GM12878 (cell line): ENCODE measurements around the gene FUCA2. TPM values are rescaled to one million over a fixed set of nuclear protein-coding genes. Genes with fewer than 3 reads are reported as not detected.

Experiments used
- ATAC-seq: fragments of 200-7000 bp; cut with Tn5 transposase; 3 replicates; pipeline ENCODE4 v1.9.1; 2020; ENCODE audit warnings: mild to moderate bottlenecking, moderate library complexity
- BruUV-seq: library from RNA; stranded (reverse); fragments of 400-500 nt; replicated peaks from 2 replicates; lab custom pipeline; 2021; lab: Mats Ljungman, UMichigan
- CTCF ChIA-PET: fragments of 300-600 bp; sonication (Branson Sonifier 250); formaldehyde crosslinking; extraction: SDS; loops from one replicate; lab custom pipeline; 2021; ENCODE audit warnings: inconsistent platforms; lab: Yijun Ruan, JAX
- POLR2A ChIA-PET: fragments of 350-600 bp; formaldehyde crosslinking; extraction: SDS; loops from one replicate; lab custom pipeline; 2021; ENCODE audit warnings: inconsistent platforms; lab: Charles Lee
- RAD21 ChIA-PET: fragments of 300-600 bp; sonication (Branson Sonifier 250); formaldehyde crosslinking; loops from one replicate; lab custom pipeline; 2023; ENCODE audit warnings: antibody characterized with exemption; ENCODE audit not compliant: unreplicated experiment; lab: Charles Lee
- SMC1A ChIA-PET: fragments of 300-600 bp; sonication (Branson Sonifier 250); formaldehyde crosslinking; loops from one replicate; lab custom pipeline; 2023; ENCODE audit not compliant: unreplicated experiment, uncharacterized antibody; lab: Charles Lee
- DNase-seq: peaks from one replicate; pipeline ENCODE4 v3.0.0-alpha.2; 2011; ENCODE audit warnings: low read depth, low spot score
- FAIRE-seq: peaks from 3 replicates; lab custom pipeline; 2011; peaks lifted over from hg19 to GRCh38; lab: Jason Lieb, UNC
- H2AFZ ChIP-seq: 2 replicates; pipeline ENCODE4 v1.6.0; 2011; ENCODE audit warnings: low read depth, low read length, control low read depth; ENCODE audit not compliant: control insufficient read depth
- H3K27ac ChIP-seq: 2 replicates; pipeline ENCODE4 v1.5.1; 2011; ENCODE audit warnings: control low read depth; ENCODE audit not compliant: control insufficient read depth, insufficient read depth
- H3K27me3 ChIP-seq, 2 experiments: replicated peaks in 1 of 2; 2 replicates each; pipeline versions ENCODE4 v1.6.0 to v1.6.1; 2011; ENCODE audit warnings: low read length in 1 of 2; ENCODE audit not compliant: control insufficient read depth in 2 of 2, insufficient read depth in 2 of 2
- H3K36me3 ChIP-seq, 2 experiments: 2 replicates each; pipeline ENCODE4 v1.5.1; 2011; ENCODE audit warnings: low read length in 1 of 2; ENCODE audit not compliant: control insufficient read depth in 2 of 2, insufficient read depth in 2 of 2
- H3K4me1 ChIP-seq: 2 replicates; pipeline ENCODE4 v1.6.1; 2011; ENCODE audit warnings: mild to moderate bottlenecking, low read length, moderate library complexity, mixed read lengths; ENCODE audit not compliant: control insufficient read depth, insufficient read depth
- H3K4me2 ChIP-seq: 2 replicates; pipeline ENCODE4 v1.6.0; 2011; ENCODE audit warnings: control low read depth; ENCODE audit not compliant: control insufficient read depth, insufficient read depth
- H3K4me3 ChIP-seq: fragments of 200-600 bp; sonication (generic); 2 replicates; pipeline ENCODE4 v1.5.1; 2016
- H3K79me2 ChIP-seq: 2 replicates; pipeline ENCODE4 v1.6.0; 2011; ENCODE audit warnings: low read length; ENCODE audit not compliant: control insufficient read depth, insufficient read depth
- H3K9ac ChIP-seq: 2 replicates; pipeline ENCODE4 v1.8.0; 2011; ENCODE audit warnings: low read length, control low read depth, mixed read lengths; ENCODE audit not compliant: control insufficient read depth, insufficient read depth
- H3K9me3 ChIP-seq: replicated peaks from 3 replicates; pipeline ENCODE4 v1.5.1; 2011; ENCODE audit warnings: mild to moderate bottlenecking, low read length; ENCODE audit not compliant: control insufficient read depth, insufficient read depth
- H4K20me1 ChIP-seq: 2 replicates; pipeline ENCODE4 v1.6.0; 2011; ENCODE audit not compliant: control insufficient read depth, insufficient read depth
- EP300 ChIP-seq, 2 experiments: fragments of 150-350 bp in 1 of 2; IDR thresholded peaks; 2 replicates each; pipeline ENCODE4 v1.6.1; 2011 to 2012; ENCODE audit warnings: low read depth in 2 of 2, low read length in 2 of 2, borderline replicate concordance in 1 of 2, improper control_type of control experiment in 1 of 2, inconsistent platforms in 1 of 2; ENCODE audit not compliant: control insufficient read depth in 1 of 2
- SP1 ChIP-seq: IDR thresholded peaks from one replicate; pipeline ENCODE4 v1.6.1; 2011; ENCODE audit warnings: low read depth, low read length
- ZBTB11 ChIP-seq: fragments of 450-650 bp; formaldehyde crosslinking; IDR thresholded peaks from 2 replicates; pipeline ENCODE4 v1.5.0; 2022; ENCODE audit warnings: mild to moderate bottlenecking, missing genetic modification characterization
- WGBS: methylation state at CpG from one replicate; pipeline ENCODE4 v1.1.6; 2016; ENCODE audit warnings: low lambda C conversion rate; ENCODE audit not compliant: insufficient replicate concordance, insufficient coverage; ENCODE audit errors: missing lambda C conversion rate; 5-methylcytosine and 5-hydroxymethylcytosine counted together
- in situ Hi-C: fragments of 300-500 bp; cut with MboI; formaldehyde crosslinking; loops from 9 replicates; pipeline ENCODE4 v1.14.3; 2018; ENCODE audit warnings: mixed read lengths
- intact Hi-C: fragments of 100-400 bp; cut with micrococcal nuclease; formaldehyde crosslinking; loops from one replicate; pipeline ENCODE4 v1.14.2; 2022; ENCODE audit not compliant: unreplicated experiment
- polyA plus RNA-seq, 11 experiments: library from polyadenylated mRNA; depleted of rRNA in 4 of 11; unstranded in 6 of 11; stranded (reverse) in 5 of 11; fragments of >200 nt; fragmentation: Nextera tagmentation in 4 of 11; fragmentation: Illumina TruSeq in 1 of 11; extraction: Ambion mirVana in 4 of 11; extraction: Trizol in 1 of 11; gene quantifications; 1 replicate in 1 of 11; 2 replicates in 10 of 11; pipeline versions ENCODE4 v1.2.1 to v1.2.3, GENCODE V29; 2011 to 2016; ENCODE audit warnings: inconsistent platforms in 2 of 11, missing spikeins in 2 of 11, low read depth in 1 of 11
- total RNA-seq, 4 experiments: library from RNA; depleted of rRNA in 3 of 4; stranded (reverse); fragments of >200 nt in 3 of 4; fragmentation: Illumina TruSeq in 1 of 4; extraction: Trizol in 1 of 4; gene quantifications; 2 replicates each; pipeline versions ENCODE4 v1.2.1 to v1.2.3, GENCODE V29; 2013 to 2021

FUCA2 gene
- total and polyA plus RNA-seq, 10 of the 15 experiments (the other 5 are each of a cell fraction or from before 2014, with no cell fraction given): 5.7 to 36.2 (median 21.5) TPM

- Histone ChIP-seq H3K36me3 (no peaks in the 10 kb centered on the region; a peak in 1 of 4 replicates), H4K20me1 (no peaks in the 10 kb centered on the region), H3K9ac (no peak overlapping the region), H3K4me2 (no peak overlapping the region), H3K4me1 (no peaks in the 10 kb centered on the region), H3K9me3 (no peaks in the 10 kb centered on the region), H3K4me3 (no peak overlapping the region), H3K79me2 (no peaks in the 10 kb centered on the region), H3K27ac (no peak overlapping the region), H2AFZ (no peak overlapping the region), H3K27me3 (no peaks in the 10 kb centered on the region)
- DNase-seq (no peak), FAIRE-seq (no peak), ATAC-seq (no peak)
- intact Hi-C loops (no loop called here), in situ Hi-C loops (no loop called here)
- ChIA-PET CTCF (interaction anchor here (1.3 kb wide), 1 partner anchor 13 kb away, joined by 5 read pairs; no protein-coding TSS in a partner anchor), SMC1A (interaction anchor here (1.0 kb wide), 1 partner anchor 17 kb away, joined by 3 read pairs; no protein-coding TSS in a partner anchor), POLR2A (interaction anchor here (1.0 kb wide), 1 partner anchor 11 kb away, joined by 3 read pairs; no protein-coding TSS in a partner anchor), RAD21 (no interaction called here)
- 71% methylated on average over 2 of the region's 2 CpGs for WGBS
- no TSS peak for BruUV-seq
- no peak for TF ChIP-seq SP1
- no peak for TF ChIP-seq ZBTB11 (CRISPR knock-in tag)
- no peak for TF ChIP-seq EP300 (IDR thresholded peaks at IDR 0.05; ENCODE audit: borderline replicate concordance in 1 of 2, control insufficient read depth in 1 of 2, low read depth in 2 of 2, low read length in 2 of 2)
Measured at GRCh38 chr6:143485967-143486366, 25.6 kb downstream of the FUCA2 start.
